ENCODE results near the gene RGS7BP.

Gene RGS7BP

DNA sequence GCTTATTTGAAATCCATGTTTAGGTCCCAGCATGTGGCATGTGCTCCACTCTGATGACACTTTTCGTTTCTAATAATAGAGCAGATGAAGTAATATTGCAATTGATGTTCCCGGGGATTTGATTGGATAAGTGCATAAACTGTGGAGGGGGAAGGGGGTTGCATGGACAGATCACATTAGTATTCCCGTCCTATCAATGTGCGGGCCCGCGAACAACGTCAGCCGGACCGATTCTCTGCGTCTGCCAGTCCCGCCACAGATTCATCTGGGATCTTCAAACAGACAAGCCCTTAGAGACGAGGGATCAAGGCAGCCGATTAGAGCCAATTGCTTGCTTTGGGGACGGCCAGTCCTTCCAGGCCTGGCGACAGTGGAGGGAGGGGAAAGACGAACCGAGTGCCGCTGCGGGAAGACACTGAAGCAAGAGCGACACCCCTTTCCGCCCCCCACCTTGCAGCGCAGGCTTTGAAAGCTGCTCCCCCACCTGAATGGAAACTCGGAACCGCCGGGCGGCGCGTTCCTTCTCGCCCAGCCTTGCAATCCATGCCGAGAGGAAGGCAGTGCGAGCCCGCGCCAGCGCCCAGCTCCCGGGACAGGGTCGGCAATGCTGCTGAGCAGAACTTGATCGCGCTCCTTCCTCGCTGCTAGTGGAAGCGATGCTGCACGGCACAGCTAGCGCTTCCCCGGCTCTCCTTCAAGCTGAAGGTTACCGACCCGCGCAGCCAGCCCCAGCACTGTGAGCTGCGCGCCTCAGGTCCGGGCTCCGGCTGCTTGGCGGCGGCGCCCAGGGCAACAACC lies at the start of gene RGS7BP:
RGS7BP (plus strand) TSS at position 247 of the 798 bp plus-strand sequence. CDS start 610 bp downstream, outside the sequence.
- DNase-seq (ENCODE audit: low read depth in 2 of 2) = no peak

- DNase-seq (ENCODE audit: low read depth in 2 of 2) = no peak
Measured at GRCh38 chr5:64457846-64458245, 48.0 kb upstream of the RGS7BP start.

GRCh38 chr5:64458948-64459347 lies 46.9 kb upstream of the RGS7BP start:
- DNase-seq (ENCODE audit: low read depth in 2 of 2) = no peak

DNA sequence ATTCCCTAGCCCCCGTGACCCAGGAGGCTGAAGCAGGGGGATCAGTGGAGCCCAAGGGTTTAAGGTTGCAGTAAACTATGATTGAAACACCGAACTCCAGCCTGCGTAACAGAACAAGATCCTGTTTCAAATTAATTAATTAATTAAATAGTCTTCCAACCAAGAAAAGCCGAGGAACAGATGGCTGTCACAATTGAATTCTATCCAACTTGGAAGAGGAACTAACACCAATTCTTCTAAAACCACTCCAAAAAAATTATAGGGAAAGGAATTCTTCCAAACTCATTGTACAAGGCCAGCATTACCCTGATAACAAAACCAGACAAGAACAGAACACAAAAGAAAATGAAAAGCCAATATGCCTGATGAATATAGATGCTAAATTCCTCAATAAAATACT lies 43.4 kb upstream of the RGS7BP start:
- no peak for DNase-seq (ENCODE audit: low read depth in 2 of 2)

DNA sequence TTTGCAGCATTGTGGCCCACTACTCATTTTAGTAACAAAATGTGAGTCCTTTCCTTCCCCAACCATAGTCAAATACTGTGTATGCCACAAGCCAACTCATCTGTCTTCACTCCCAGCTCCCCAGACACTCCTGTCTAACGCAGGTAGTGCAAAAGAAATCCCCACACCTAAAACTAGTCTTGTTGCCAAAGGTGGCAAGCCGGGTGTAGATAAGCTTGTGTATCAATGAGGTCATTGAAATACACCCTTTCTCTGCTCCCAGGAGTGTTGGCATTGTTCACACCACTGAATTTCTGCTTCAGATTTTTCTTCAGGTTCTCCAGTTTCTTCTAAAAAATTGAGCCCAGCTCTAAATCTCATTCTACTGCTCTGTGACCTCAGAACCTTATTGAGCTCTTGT lies 19.7 kb upstream of the RGS7BP start:
- DNase-seq (ENCODE audit: low read depth in 2 of 2) = no peak

- no peak for DNase-seq (ENCODE audit: low read depth in 2 of 2)
Measured at GRCh38 chr5:64487283-64487682, 18.5 kb upstream of the RGS7BP start.

DNA sequence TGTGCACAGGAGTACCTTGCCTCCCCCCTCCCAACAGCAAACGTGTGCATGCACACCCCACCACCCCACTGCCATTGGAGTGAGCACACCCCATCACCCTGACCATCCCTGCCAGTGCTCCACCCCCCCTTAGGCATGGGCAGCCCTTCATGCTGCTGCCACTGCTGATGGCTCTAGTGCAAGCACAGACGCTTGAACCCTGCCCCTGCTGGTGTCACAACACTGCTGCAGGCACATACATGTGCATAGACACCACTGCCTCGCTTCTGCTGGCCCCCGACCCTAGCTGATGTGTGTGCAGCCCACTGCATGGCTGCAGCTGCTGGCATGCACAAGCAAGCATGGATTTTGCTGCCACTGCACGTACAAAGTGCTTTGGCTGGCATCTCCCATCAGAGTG lies 16.0 kb upstream of the RGS7BP start:
- DNase-seq (ENCODE audit: low read depth in 2 of 2) = no peak

DNA sequence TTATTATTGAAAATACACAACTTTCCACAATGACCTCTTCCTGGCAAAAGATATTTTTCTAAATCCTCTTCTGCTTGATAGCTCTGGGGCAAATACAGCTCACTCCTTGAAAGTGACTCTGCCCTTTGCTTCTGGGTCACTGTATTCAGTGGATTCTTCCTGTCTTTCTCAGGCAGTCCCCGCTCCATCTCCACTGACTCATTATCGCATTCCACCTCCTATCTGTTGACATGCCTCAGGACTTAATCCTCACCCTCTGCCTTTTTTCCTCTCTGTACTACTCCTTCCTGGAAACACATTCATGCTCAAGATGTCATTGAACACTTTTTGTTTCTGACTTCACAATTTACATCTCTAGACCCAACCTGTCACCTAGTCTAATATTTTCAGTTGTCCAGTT lies 8.4 kb upstream of the RGS7BP start:
- no peak for DNase-seq (ENCODE audit: low read depth in 2 of 2)

DNA sequence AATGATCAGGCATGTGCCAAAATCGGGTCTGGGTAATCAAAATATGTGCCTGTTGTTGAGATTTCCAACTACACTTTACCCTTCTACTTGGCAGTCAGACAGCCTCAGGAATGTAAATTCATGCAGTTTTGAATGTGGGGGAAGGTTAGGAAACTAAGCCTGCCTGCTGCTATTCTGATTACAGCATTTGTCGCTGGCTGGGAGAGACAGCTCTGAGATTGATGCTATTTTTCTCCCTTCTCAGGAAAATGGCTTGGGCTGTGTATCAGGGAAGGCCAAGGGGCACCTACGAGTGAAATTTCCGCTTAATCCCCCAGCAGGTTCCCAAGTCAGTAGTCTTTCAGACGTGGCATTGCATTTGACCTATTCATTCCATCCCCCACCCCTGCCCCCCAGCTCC lies 3.6 kb upstream of the RGS7BP start:
- no peak for DNase-seq (ENCODE audit: low read depth in 2 of 2)

- DNase-seq (ENCODE audit: low read depth in 2 of 2) = no peak
Measured at GRCh38 chr5:64506567-64507263, 900 bp downstream of the RGS7BP start.

GRCh38 chr5:64507264-64507605 lies 1.4 kb downstream of the RGS7BP start:
- no peak for DNase-seq (ENCODE audit: low read depth in 2 of 2)

GRCh38 chr5:64509828-64510227 lies 4.0 kb downstream of the RGS7BP start:
- no peak for DNase-seq (ENCODE audit: low read depth in 2 of 2)

DNA sequence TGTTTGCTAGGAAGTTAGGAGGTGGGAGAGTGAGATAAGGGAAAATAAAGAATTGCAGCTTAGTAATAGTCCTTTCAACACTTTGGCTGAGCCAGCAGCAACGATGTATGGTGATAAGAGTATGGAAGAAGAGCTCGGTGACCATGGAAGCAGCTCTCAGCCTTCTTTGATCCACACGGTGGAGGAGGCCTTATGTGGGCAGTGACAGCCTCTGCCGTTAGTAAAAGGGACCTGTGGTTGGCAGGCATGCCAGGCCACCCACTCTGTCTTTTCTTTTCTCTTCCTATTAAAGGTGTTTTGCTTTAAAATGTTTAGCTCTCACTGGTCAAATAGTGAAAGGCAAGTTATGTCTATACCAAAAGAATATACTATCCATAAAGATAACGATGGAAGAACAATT lies 7.7 kb downstream of the RGS7BP start:
- no peak for DNase-seq (ENCODE audit: low read depth in 2 of 2)

- DNase-seq (ENCODE audit: low read depth in 2 of 2) = no peak
Measured at GRCh38 chr5:64514612-64515011, 8.8 kb downstream of the RGS7BP start.

DNA sequence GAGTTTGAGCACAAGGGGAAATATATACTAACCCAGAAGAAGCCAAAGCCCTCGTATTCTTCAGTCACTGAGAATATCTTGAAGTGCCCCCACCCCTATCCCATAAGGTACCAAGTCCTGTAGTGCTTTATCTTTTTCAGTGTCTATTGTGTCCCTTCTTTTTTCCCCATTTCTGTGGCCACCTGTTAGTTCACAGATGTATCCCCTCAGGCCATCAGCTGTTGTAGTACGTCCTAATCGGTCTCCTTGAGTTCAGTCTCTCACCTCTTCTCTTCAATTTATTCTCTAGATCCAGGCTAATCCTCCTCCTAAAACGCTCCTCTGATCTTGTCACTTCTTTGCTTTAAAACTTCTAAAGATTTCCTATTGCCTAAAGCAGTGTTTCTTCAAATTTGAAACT lies 10.4 kb downstream of the RGS7BP start:
- DNase-seq (ENCODE audit: low read depth in 2 of 2) = no peak

- no peak for DNase-seq (ENCODE audit: low read depth in 2 of 2)
Measured at GRCh38 chr5:64518793-64519192, 13.0 kb downstream of the RGS7BP start.

DNA sequence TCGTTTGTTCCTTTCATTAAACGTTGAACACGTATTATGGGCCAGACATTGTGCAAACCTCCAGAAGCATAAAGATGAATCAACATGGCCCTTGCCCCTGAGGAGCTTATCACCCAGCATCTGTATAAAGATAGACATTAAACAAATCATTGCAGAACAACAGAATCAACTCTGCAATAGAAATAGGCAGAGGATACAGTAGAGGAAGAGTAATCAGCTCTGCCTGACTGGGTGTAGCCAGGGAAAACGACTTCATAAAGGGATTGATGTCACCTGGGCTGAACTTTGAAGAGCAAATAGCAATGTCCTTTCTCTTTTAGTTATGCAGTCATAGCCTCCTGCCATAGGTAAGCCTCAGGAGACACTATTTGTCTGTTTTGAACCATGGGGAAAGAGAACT lies 13.4 kb downstream of the RGS7BP start:
- no peak for DNase-seq (ENCODE audit: low read depth in 2 of 2)

DNA sequence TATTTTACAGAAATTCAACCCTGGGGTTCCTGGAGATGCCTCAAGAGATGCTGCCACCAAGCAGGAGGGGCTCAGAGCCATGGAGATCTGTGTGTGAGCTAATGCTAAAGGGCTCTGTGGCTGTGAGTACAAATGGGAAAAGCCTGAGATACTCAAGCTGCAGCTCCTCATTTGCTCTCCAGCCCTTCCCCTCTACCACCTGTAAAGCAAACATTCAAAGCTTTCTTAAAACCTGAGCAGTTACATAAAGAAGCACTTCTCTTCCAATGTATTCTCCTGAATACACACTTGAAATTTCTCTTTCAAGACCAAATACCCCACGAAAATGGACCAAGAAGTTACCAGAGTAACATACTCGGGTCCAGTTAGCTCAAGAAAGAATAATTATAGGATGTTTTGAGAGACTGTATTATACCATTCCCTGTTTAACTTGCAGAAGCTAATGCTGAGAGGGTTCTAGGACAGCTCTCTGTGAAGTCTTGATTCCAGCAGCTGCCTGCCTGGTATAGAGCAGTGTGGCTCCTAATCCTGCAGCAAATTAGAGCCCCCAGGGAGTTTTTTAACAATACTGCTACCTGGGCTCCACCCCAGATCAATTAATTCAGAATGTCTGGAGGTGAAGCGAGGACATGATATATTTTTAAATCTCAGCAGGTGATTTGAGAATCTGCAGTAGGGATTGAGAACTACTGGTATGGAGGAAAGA lies 21.1 kb downstream of the RGS7BP start:
- DNase-seq (ENCODE audit: low read depth in 2 of 2) = no peak

GRCh38 chr5:64530076-64530475 lies 24.3 kb downstream of the RGS7BP start:
- DNase-seq (ENCODE audit: low read depth in 2 of 2) = no peak

DNA sequence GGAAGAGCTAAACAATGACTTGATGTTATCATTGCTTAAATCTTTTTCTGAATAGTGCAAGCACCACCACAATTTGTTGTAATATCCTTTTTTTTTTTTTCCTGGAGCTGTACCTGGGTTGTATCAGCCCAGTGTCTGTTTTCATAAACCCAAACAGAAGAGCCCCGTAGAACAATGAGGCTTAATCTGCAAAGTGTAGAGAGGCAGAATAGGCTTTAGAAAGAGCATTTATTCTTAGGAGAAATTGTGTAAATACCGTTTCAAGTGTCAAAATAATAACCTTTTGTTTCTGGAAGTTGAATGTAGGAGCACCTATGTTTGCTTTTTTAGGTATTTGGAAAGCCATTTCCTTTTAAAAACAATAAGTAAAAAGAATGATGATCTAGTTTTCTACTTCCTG lies 26.4 kb downstream of the RGS7BP start:
- DNase-seq (ENCODE audit: low read depth in 2 of 2) = no peak

- DNase-seq (ENCODE audit: low read depth in 2 of 2) = no peak
Measured at GRCh38 chr5:64532657-64533056, 26.8 kb downstream of the RGS7BP start.

DNA sequence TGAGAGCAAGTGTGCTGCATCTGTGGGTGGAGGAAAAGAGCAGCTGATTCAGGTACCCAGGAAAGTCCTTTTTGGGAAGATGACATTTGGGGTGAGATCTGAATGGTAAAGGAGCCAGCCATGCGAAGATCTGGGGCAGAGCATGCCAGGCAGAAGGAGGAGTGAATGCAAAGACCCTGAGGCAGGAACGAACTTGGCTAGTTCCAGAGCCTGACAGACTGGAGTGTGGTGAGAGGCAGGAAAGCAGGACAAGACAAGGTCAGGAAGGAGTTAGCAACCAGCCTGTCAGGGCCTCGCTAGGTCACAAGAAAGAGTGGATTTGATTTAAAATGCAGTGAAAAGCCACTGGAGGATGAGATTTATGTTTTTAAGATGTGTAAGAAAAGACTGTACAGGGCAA lies 28.2 kb downstream of the RGS7BP start:
- no peak for DNase-seq (ENCODE audit: low read depth in 2 of 2)

GRCh38 chr5:64557911-64558310 lies 52.1 kb downstream of the RGS7BP start:
- DNase-seq (ENCODE audit: low read depth in 2 of 2) = no peak
